ENCODE data around the gene VWF.

DNA sequence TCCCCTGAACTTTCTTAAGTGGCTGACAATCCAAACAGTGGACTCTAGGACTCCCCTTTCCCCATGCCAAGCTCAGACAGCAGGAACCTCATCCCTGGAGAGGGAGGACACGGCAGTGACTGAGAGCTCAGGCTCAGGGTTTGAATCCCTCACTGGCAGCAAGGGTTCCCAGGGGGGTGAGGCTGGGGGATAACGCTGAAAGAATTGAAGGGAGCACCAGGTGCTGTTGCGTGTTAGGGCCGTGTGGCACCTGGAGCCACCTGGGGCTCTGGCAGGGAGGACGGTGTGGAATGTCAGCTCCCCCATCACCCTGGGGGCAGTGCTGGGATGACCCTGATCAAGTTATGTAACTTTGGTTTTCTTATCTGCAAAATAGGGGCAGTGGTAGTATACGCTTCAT, 219.5 kb downstream of the VWF start:
- TF ChIP-seq CTCF (optimal IDR thresholded peaks at IDR 0.05 in 1 of 3, IDR thresholded peaks at IDR 0.05 in 1 of 3, conservative IDR thresholded peaks at IDR 0.05 in 1 of 3; ENCODE audit: extremely low read depth in 1 of 3, insufficient read depth in 2 of 3, low read length in 3 of 3) (no peak), EZH2 (IDR thresholded peaks at IDR 0.05; ENCODE audit: low read length) (no peak)
